OCI-M1 (cell line): ENCODE results near the gene FRMPD2.
A peak's percentile ranks its signal among the peaks of the same experiment; 100 is the strongest.
"Not testable (repeated sequence)": the region's sequence is repeated elsewhere in the genome, so short reads cannot be mapped to it uniquely, and the experiment has no call there.

ENCODE experiments used
- DNase-seq: peaks from one replicate; lab custom pipeline; 2025; lab: John Stamatoyannopoulos, UW

FRMPD2 gene

GRCh38 chr10:48287417-48288391 is 13.2 kb upstream of the FRMPD2 start:
- DNase-seq: no peak

- DNase-seq: no peak
Observed at GRCh38 chr10:48286356-48286755, 11.9 kb upstream of the FRMPD2 start.

- no peak for DNase-seq
Observed at GRCh38 chr10:48285710-48286109, 11.2 kb upstream of the FRMPD2 start.

- no peak for DNase-seq
Observed at GRCh38 chr10:48284811-48285210, 10.3 kb upstream of the FRMPD2 start.

- DNase-seq: peak; percentile 34
Observed at GRCh38 chr10:48284002-48284546, 9.6 kb upstream of the FRMPD2 start.

- no peak for DNase-seq
Observed at GRCh38 chr10:48282829-48283228, 8.3 kb upstream of the FRMPD2 start.

GRCh38 chr10:48281697-48282096 is 7.2 kb upstream of the FRMPD2 start:
- not testable (repeated sequence) for DNase-seq

- no peak for DNase-seq
Observed at GRCh38 chr10:48279081-48279751, 4.7 kb upstream of the FRMPD2 start.

- no peak for DNase-seq
Observed at GRCh38 chr10:48277093-48277492, 2.6 kb upstream of the FRMPD2 start.

- DNase-seq: no peak
Observed at GRCh38 chr10:48273741-48274140, 755 bp downstream of the FRMPD2 start.

GRCh38 chr10:48272682-48273081 is 1.8 kb downstream of the FRMPD2 start:
- no peak for DNase-seq

- DNase-seq: peak; percentile 67
Observed at GRCh38 chr10:48271047-48271730, 3.3 kb downstream of the FRMPD2 start.

- DNase-seq: no peak
Observed at GRCh38 chr10:48266528-48266927, 8.0 kb downstream of the FRMPD2 start.

GRCh38 chr10:48258105-48258504 is 16.4 kb downstream of the FRMPD2 start:
- no peak for DNase-seq

- no peak for DNase-seq
Observed at GRCh38 chr10:48257407-48257961, 17.0 kb downstream of the FRMPD2 start.

- no peak for DNase-seq
Observed at GRCh38 chr10:48255722-48256121, 18.8 kb downstream of the FRMPD2 start.

GRCh38 chr10:48254750-48255512 is 19.6 kb downstream of the FRMPD2 start:
- no peak for DNase-seq

- no peak for DNase-seq
Observed at GRCh38 chr10:48253970-48254657, 20.4 kb downstream of the FRMPD2 start.

GRCh38 chr10:48252354-48252650 is 22.2 kb downstream of the FRMPD2 start:
- no peak for DNase-seq

GRCh38 chr10:48251525-48252353 is 22.8 kb downstream of the FRMPD2 start:
- DNase-seq: no peak
